GM12878 (cell line): ENCODE measurements around the gene PHC1. TPM values are rescaled to one million over a fixed set of nuclear protein-coding genes. Genes with fewer than 3 reads are reported as not detected.

Experiments
- ATF2 ChIP-seq: IDR thresholded peaks from 2 replicates; pipeline ENCODE4 v1.6.1; 2012; ENCODE audit warnings: low read length, inconsistent platforms
- E4F1 ChIP-seq: fragments of 450-650 bp; IDR thresholded peaks from 2 replicates; pipeline ENCODE4 v1.6.1; 2018; ENCODE audit warnings: borderline replicate concordance, mild to moderate bottlenecking; ENCODE audit not compliant: partially characterized antibody
- MEF2B ChIP-seq: fragments of 450-650 bp; IDR thresholded peaks from 2 replicates; pipeline ENCODE4 v1.6.1; 2018; ENCODE audit warnings: mild to moderate bottlenecking, moderate library complexity; ENCODE audit not compliant: partially characterized antibody, poor library complexity, severe bottlenecking
- MXI1 ChIP-seq: fragments of 150-350 bp; IDR thresholded peaks from 2 replicates; pipeline ENCODE4 v1.6.1; 2011; ENCODE audit warnings: low read depth, mild to moderate bottlenecking, inconsistent platforms, low read length, improper control_type of control experiment
- NBN ChIP-seq: fragments of 450-650 bp; IDR thresholded peaks from 2 replicates; pipeline ENCODE4 v1.6.1; 2016
- NRF1 ChIP-seq: conservative IDR thresholded peaks from 2 replicates; pipeline ENCODE4 v1.6.1; 2011; ENCODE audit warnings: mild to moderate bottlenecking, low read depth, low read length, improper control_type of control experiment
- PBX3 ChIP-seq: IDR thresholded peaks from 2 replicates; pipeline ENCODE4 v1.6.1; 2011; ENCODE audit warnings: mild to moderate bottlenecking, low read depth, low read length, moderate library complexity; ENCODE audit not compliant: insufficient replicate concordance
- RAD21 ChIP-seq: IDR thresholded peaks from 2 replicates; pipeline ENCODE4 v1.6.1; 2011; ENCODE audit warnings: mild to moderate bottlenecking, low read depth, low read length, moderate library complexity; ENCODE audit not compliant: insufficient read depth
- STAT1 ChIP-seq: fragments of 450-650 bp; conservative IDR thresholded peaks from 2 replicates; pipeline ENCODE4 v1.6.1; 2014; ENCODE audit warnings: antibody characterized with exemption, mild to moderate bottlenecking
- TCF3 ChIP-seq: IDR thresholded peaks from 2 replicates; pipeline ENCODE4 v1.6.1; 2012; ENCODE audit warnings: low read depth, mild to moderate bottlenecking, low read length, borderline replicate concordance; ENCODE audit not compliant: insufficient read depth
- ZNF687 ChIP-seq: fragments of 450-650 bp; IDR thresholded peaks from 2 replicates; pipeline ENCODE4 v1.6.1; 2017; ENCODE audit warnings: mild to moderate bottlenecking, moderate library complexity
- polyA plus RNA-seq, 11 experiments: library from polyadenylated mRNA; depleted of rRNA in 4 of 11; unstranded in 6 of 11; stranded (reverse) in 5 of 11; fragments of >200 nt; fragmentation: Nextera tagmentation in 4 of 11; fragmentation: Illumina TruSeq in 1 of 11; extraction: Ambion mirVana in 4 of 11; extraction: Trizol in 1 of 11; gene quantifications; 1 replicate in 1 of 11; 2 replicates in 10 of 11; pipeline versions ENCODE4 v1.2.1 to v1.2.3, GENCODE V29; 2011 to 2016; ENCODE audit warnings: inconsistent platforms in 2 of 11, missing spikeins in 2 of 11, low read depth in 1 of 11
- total RNA-seq, 4 experiments: library from RNA; depleted of rRNA in 3 of 4; stranded (reverse); fragments of >200 nt in 3 of 4; fragmentation: Illumina TruSeq in 1 of 4; extraction: Trizol in 1 of 4; gene quantifications; 2 replicates each; pipeline versions ENCODE4 v1.2.1 to v1.2.3, GENCODE V29; 2013 to 2021
- TF ChIP-seq, protein P1 (sequence below): fragments of 450-650 bp; IDR thresholded peaks from 2 replicates; pipeline ENCODE4 v1.6.1; 2016; ENCODE audit warnings: mild to moderate bottlenecking, moderate library complexity, borderline replicate concordance
- TF ChIP-seq, protein P2 (sequence below): IDR thresholded peaks from 2 replicates; pipeline ENCODE4 v1.6.1; 2012; ENCODE audit warnings: low read depth, low read length, improper control_type of control experiment

The PHC1 gene
- total and polyA plus RNA-seq, 10 of the 15 experiments (the other 5 are each of a cell fraction or from before 2014, with no cell fraction given) = 0.50 to 16.3 (median 2.1) TPM

DNA sequence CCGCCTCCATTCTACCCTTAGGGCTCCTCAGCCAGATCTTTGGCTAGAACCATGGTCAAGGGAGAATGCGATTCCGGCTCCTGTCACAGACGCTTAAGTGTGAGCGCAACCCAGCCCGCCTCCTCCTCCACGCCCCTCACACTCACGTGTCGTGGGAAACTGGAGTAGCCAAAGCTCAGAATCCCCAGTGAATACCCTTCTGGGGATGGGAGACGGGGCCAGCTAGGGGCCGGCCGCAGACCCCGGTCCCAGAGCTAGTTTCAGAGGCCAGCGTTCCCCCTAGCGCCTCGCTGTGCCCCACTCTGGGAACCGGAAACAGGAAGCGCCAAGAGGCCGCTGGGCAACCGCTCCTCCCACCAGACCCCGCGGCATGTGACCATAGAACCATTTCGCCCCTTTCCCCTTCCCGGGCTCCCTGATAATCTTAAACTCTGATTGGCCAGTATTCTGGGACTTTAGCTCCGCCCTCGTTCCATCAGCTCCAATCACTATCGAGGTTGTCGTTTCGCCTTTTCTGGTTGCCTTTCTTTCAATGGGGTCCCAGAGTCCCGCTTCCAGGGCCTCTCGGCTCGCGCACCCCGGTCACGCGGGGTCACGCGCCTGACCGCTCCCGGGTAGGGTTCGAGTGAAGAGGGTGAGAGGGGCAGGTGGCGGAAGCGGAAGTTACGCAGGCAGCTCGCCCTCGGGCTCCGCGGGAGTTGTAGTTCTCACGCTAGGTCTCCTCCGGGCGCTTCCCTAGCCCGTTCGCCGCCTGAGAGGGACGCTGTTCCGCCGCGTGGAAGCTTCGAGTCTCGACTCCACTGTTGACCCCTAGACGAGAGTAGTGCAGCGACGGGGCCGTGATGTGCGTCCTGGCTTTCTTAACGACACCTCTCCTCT lies 35.3 kb downstream of the PHC1 start, which contains the start of gene M6PR (continued):
- TF ChIP-seq, protein P1, sequence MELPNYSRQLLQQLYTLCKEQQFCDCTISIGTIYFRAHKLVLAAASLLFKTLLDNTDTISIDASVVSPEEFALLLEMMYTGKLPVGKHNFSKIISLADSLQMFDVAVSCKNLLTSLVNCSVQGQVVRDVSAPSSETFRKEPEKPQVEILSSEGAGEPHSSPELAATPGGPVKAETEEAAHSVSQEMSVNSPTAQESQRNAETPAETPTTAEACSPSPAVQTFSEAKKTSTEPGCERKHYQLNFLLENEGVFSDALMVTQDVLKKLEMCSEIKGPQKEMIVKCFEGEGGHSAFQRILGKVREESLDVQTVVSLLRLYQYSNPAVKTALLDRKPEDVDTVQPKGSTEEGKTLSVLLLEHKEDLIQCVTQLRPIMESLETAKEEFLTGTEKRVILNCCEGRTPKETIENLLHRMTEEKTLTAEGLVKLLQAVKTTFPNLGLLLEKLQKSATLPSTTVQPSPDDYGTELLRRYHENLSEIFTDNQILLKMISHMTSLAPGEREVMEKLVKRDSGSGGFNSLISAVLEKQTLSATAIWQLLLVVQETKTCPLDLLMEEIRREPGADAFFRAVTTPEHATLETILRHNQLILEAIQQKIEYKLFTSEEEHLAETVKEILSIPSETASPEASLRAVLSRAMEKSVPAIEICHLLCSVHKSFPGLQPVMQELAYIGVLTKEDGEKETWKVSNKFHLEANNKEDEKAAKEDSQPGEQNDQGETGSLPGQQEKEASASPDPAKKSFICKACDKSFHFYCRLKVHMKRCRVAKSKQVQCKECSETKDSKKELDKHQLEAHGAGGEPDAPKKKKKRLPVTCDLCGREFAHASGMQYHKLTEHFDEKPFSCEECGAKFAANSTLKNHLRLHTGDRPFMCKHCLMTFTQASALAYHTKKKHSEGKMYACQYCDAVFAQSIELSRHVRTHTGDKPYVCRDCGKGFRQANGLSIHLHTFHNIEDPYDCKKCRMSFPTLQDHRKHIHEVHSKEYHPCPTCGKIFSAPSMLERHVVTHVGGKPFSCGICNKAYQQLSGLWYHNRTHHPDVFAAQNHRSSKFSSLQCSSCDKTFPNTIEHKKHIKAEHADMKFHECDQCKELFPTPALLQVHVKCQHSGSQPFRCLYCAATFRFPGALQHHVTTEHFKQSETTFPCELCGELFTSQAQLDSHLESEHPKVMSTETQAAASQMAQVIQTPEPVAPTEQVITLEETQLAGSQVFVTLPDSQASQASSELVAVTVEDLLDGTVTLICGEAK = peak; percentile 96
- TF ChIP-seq TCF3 (no peak), MXI1 (peak; percentile 63; the same call in 1 of the 2 replicates), PBX3 (no peak), MEF2B (peak; percentile 79), NRF1 (no peak), E4F1 (peak; percentile 60), ZNF687 (peak; percentile 77), STAT1 (no peak), NBN (peak; percentile 30; the same call in 1 of the 2 replicates), ATF2 (no peak), RAD21 (peak; percentile 67)
- TF ChIP-seq, protein P2, sequence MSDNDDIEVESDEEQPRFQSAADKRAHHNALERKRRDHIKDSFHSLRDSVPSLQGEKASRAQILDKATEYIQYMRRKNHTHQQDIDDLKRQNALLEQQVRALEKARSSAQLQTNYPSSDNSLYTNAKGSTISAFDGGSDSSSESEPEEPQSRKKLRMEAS = peak; percentile 76
